K562 (cell line): ENCODE results near the gene DCHS2.

Experiments used
- NR2C2 ChIP-seq, 2 experiments: fragments of 200-800 bp in 1 of 2; sonication (Bioruptor generic) in 1 of 2; sonication (generic) in 1 of 2; formaldehyde crosslinking in 1 of 2; IDR thresholded peaks; 2 replicates each; pipeline versions ENCODE4 v1.6.1 to v1.8.0; 2016 to 2022; ENCODE audit warnings: mild to moderate bottlenecking in 1 of 2, missing compliant biosample characterization in 1 of 2, missing genetic modification characterization in 1 of 2, missing genetic modification reagents in 1 of 2
- RAD21 ChIP-seq, 2 experiments: fragments of 250-450 bp in 1 of 2; fragments of 450-650 bp in 1 of 2; sonication (Bioruptor Pico) in 1 of 2; formaldehyde crosslinking in 1 of 2; IDR thresholded peaks in 1 of 2; conservative IDR thresholded peaks in 1 of 2; 2 replicates each; pipeline versions ENCODE4 v1.4.0 to v1.8.0; 2020 to 2022; ENCODE audit warnings: mild to moderate bottlenecking in 2 of 2, moderate library complexity in 1 of 2

DNA sequence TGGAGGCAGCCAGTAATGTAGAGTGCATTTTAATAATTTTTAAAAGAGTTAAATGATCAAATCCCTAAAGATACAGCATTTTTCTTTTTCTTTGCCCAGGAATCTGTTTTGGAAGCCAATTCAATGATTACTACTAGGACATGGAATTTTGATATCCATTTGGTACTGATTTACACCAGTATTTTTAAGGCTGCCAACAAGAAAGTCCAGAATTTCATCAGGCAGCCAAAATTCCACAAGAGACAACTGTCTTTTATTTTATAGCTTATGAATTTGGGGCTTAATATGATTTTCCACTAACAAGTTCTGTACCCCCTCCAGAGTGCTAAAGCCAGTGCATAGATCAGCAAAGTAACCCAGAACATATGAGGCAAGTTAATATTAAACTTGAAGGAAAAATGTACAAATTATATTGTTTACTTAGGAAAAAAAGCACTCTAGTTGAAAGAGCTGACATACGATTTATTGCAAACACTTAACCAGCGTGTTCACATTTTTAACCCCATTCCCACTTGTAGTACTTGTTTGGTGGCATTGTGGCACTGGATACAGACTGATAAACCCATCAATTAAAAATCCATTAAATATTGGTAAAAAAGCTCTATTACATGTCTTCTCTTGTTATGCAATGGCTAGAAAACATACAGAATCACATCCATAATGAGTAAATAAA, 259.7 kb downstream of the DCHS2 start:
- TF ChIP-seq NR2C2 (CRISPR knock-in tag; IDR thresholded peaks at IDR 0.05) (no peak), NR2C2 (tag; IDR thresholded peaks at IDR 0.05) (no peak), RAD21 (CRISPR knock-in tag; conservative IDR thresholded peaks at IDR 0.05 in 1 of 2, IDR thresholded peaks at IDR 0.05 in 1 of 2) (no peak)
